Mucosa of gallbladder (tissue), 1 donor: Measurements from ENCODE around the gene ZP1. TPM values are rescaled to one million over a fixed set of nuclear protein-coding genes. Genes with fewer than 3 reads are reported as not detected.

Source experiments
- DNase-seq: peaks from one replicate; pipeline ENCODE4 v3.0.0-alpha.2; 2020; ENCODE audit warnings: low spot score
- total RNA-seq: library from RNA; stranded (reverse); gene quantifications from one replicate; pipeline ENCODE4 v1.2.1, GENCODE V29; 2021
- donor health status: DM: no; HTN: no; CAD: no.

ZP1 gene
- total RNA-seq, 1 donor from 2014 or later: 0.17 TPM

DNA sequence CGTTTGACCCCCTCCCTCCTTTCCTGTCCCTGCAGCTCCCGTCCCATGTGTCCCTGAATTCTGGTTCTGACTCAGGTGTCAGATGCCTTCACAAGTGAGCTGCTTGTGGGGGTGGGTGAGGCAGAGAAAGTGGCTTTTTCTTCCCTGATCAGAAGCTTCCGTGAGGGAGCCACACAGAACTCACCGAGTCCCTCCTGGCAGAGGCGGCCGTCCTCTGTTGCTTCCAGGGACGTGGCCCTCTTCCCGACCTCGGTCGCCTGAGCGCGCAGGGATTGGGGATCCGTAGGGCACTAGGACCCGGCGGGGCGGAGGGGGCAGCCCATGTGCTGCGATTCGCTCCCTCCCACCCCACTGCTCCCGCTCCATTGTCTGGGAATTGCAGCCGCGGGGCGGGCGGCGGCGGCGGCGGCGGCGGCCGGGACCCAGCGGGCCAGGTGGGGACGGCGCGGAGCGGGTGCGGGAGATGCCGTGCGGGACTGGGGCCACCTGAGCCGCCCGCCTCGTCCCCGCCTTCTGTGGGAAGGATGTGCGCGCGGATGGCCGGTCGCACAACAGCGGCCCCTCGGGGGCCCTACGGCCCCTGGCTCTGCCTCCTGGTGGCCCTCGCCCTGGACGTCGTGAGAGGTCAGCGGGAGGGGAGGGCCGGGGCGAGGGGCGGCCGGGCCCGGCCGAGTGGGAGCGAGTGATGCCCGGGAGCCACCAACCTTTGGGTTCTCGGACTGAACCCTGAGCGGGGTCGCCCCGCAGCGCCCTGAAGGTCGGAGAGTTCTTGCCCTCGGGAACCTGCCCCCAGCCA lies 57.0 kb downstream of the ZP1 start, which contains the start of gene TMEM132A:
TSS of gene TMEM132A (plus strand) at position 351 of the 796 bp plus-strand sequence. CDS start at position 525, 174 bp downstream.
- peak; percentile 68 for DNase-seq

Other genes with a start within 250 kb of the ZP1 start
- 61.4 TPM for gene MS4A8, start 167.9 kb upstream of the ZP1 start, total RNA-seq
- gene MS4A18, start 142.8 kb upstream of the ZP1 start, total RNA-seq: not detected
- not detected for gene MS4A15, start 110.7 kb upstream of the ZP1 start, total RNA-seq
- gene MS4A10, start 82.2 kb upstream of the ZP1 start, total RNA-seq: not detected
- gene CCDC86, start 25.4 kb upstream of the ZP1 start, total RNA-seq: 13.0 TPM
- gene PTGDR2, start 11.6 kb upstream of the ZP1 start, total RNA-seq: 0.83 TPM
- 70.6 TPM for gene PRPF19, start 39.0 kb downstream of the ZP1 start, total RNA-seq
- gene TMEM109, start 46.6 kb downstream of the ZP1 start, total RNA-seq: 103 TPM
- 18.5 TPM for gene TMEM132A, start 56.9 kb downstream of the ZP1 start, total RNA-seq
- 23.2 TPM for gene SLC15A3, start 84.6 kb downstream of the ZP1 start, total RNA-seq
- gene CD6, start 104.1 kb downstream of the ZP1 start, total RNA-seq: 5.3 TPM
- 3.5 TPM for gene CD5, start 234.9 kb downstream of the ZP1 start, total RNA-seq